GM23338 (cell line): ENCODE measurements around the gene RSPO3.

ENCODE experiments used
- CREB1 ChIP-seq: fragments of 250-450 bp; sonication (Bioruptor Pico); IDR thresholded peaks from 2 replicates; pipeline ENCODE4 v1.5.0; 2020; ENCODE audit warnings: low read depth, mild to moderate bottlenecking, moderate library complexity
- CTCF ChIP-seq, 2 experiments: fragments of 200-600 bp in 1 of 2; sonication (generic) in 1 of 2; conservative IDR thresholded peaks; 2 replicates each; pipeline versions ENCODE4 v1.5.1 to v1.6.1; 2016 to 2017; ENCODE audit warnings: antibody characterized with exemption in 2 of 2, low read depth in 2 of 2, mild to moderate bottlenecking in 2 of 2, moderate library complexity in 1 of 2
- ETS1 ChIP-seq: IDR thresholded peaks from 2 replicates; pipeline ENCODE4 v1.6.1; 2016; ENCODE audit warnings: antibody characterized with exemption
- EZH2 ChIP-seq: fragments of 200-600 bp; sonication (generic); IDR thresholded peaks from one replicate; pipeline ENCODE4 v1.8.0; 2017; ENCODE audit warnings: antibody characterized with exemption, mild to moderate bottlenecking, low read depth; ENCODE audit not compliant: unreplicated experiment
- EZH2phosphoT487 ChIP-seq: fragments of 200-600 bp; sonication (generic); IDR thresholded peaks from one replicate; pipeline ENCODE4 v1.8.1; 2018; ENCODE audit warnings: antibody characterized with exemption; ENCODE audit not compliant: unreplicated experiment
- POLR2AphosphoS5 ChIP-seq: IDR thresholded peaks from 2 replicates; pipeline ENCODE4 v1.6.1; 2016; ENCODE audit warnings: antibody characterized with exemption, low read depth
- REST ChIP-seq: IDR thresholded peaks from one replicate; pipeline ENCODE4 v1.6.1; 2018; ENCODE audit warnings: antibody characterized with exemption; ENCODE audit not compliant: unreplicated experiment

- TF ChIP-seq EZH2 = no peak
- TF ChIP-seq CTCF (conservative IDR thresholded peaks at IDR 0.05; ENCODE audit: low read depth in 2 of 2) = no peak
- no peak for TF ChIP-seq POLR2AphosphoS5
- TF ChIP-seq EZH2phosphoT487 = no peak
- TF ChIP-seq CREB1 (CRISPR knock-in tag) = no peak
- TF ChIP-seq REST = no peak
- no peak for TF ChIP-seq ETS1
Measured at GRCh38 chr6:127078669-127079068, 39.8 kb upstream of the RSPO3 start.
